SK-N-SH treated with all-trans-retinoic acid at 6 μM for 48 hours (cell line): ENCODE results near the gene AKT2.

Experiments
- ARNTL ChIP-seq: fragments of 450-650 bp; formaldehyde crosslinking; IDR thresholded peaks from 2 replicates; pipeline ENCODE4 v1.5.0; 2020; ENCODE audit warnings: low read depth, mild to moderate bottlenecking, moderate library complexity, borderline replicate concordance
- GLIS3 ChIP-seq: fragments of 250-450 bp; sonication (Bioruptor Pico); IDR thresholded peaks from 2 replicates; pipeline ENCODE4 v1.5.0; 2020; ENCODE audit warnings: mild to moderate bottlenecking, moderate library complexity
- SNAI2 ChIP-seq: fragments of 250-450 bp; sonication (Bioruptor Pico); IDR thresholded peaks from 2 replicates; pipeline ENCODE4 v1.5.0; 2020; ENCODE audit warnings: mild to moderate bottlenecking, moderate library complexity
- TCF4 ChIP-seq: fragments of 250-450 bp; sonication (Bioruptor Pico); IDR thresholded peaks from 2 replicates; pipeline ENCODE4 v1.8.0; 2021; ENCODE audit warnings: mild to moderate bottlenecking, moderate library complexity, borderline replicate concordance
- ZFP3 ChIP-seq: fragments of 250-450 bp; sonication (Bioruptor Pico); IDR thresholded peaks from 2 replicates; pipeline ENCODE4 v1.5.0; 2020; ENCODE audit warnings: mild to moderate bottlenecking, moderate library complexity
- ZFP30 ChIP-seq: fragments of 450-650 bp; formaldehyde crosslinking; IDR thresholded peaks from 2 replicates; pipeline ENCODE4 v1.5.0; 2022; ENCODE audit warnings: mild to moderate bottlenecking, moderate library complexity
- TF ChIP-seq, protein P1 (sequence below): fragments of 250-450 bp; sonication (Bioruptor Pico); IDR thresholded peaks from 2 replicates; pipeline ENCODE4 v1.8.0; 2020; ENCODE audit warnings: mild to moderate bottlenecking, moderate library complexity, borderline replicate concordance

DNA sequence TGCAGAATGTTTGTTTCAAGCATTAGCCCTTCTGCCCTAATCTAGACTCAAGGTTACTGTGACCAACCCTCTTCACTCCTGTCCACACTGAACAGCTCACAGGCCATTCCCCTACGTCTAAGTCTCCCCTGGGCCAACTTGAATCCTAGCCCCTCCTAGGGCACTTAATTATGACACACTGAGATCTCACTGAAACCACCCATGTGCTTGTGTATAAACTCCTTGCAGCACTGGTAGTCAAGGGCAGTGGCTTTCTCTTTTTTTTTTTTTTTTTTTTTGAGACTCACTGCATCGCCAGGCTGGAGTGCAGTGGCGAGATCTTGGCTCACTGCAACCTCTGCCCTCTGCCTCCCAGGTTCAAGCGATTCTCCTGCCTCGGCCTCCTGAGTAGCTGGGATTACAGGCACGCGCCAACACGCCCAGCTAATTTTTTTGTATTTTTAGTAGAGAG, 1.9 kb upstream of the AKT2 start:
- TF ChIP-seq, protein P1, sequence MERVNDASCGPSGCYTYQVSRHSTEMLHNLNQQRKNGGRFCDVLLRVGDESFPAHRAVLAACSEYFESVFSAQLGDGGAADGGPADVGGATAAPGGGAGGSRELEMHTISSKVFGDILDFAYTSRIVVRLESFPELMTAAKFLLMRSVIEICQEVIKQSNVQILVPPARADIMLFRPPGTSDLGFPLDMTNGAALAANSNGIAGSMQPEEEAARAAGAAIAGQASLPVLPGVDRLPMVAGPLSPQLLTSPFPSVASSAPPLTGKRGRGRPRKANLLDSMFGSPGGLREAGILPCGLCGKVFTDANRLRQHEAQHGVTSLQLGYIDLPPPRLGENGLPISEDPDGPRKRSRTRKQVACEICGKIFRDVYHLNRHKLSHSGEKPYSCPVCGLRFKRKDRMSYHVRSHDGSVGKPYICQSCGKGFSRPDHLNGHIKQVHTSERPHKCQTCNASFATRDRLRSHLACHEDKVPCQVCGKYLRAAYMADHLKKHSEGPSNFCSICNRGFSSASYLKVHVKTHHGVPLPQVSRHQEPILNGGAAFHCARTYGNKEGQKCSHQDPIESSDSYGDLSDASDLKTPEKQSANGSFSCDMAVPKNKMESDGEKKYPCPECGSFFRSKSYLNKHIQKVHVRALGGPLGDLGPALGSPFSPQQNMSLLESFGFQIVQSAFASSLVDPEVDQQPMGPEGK: no peak
- TF ChIP-seq ZFP30 (CRISPR knock-in tag): no peak
- no peak for TF ChIP-seq ZFP3 (CRISPR knock-in tag)
- no peak for TF ChIP-seq GLIS3 (CRISPR knock-in tag)
- no peak for TF ChIP-seq TCF4 (CRISPR knock-in tag)
- TF ChIP-seq ARNTL (CRISPR knock-in tag): no peak
- no peak for TF ChIP-seq SNAI2
